ENCODE data around the gene GABRB1. TPM values are rescaled to one million over a fixed set of nuclear protein-coding genes. Genes with fewer than 3 reads are reported as not detected.

GABRB1 gene
- total RNA-seq, 3 donors from 2014 or later, result 2.5 TPM; not detected in 2

DNA sequence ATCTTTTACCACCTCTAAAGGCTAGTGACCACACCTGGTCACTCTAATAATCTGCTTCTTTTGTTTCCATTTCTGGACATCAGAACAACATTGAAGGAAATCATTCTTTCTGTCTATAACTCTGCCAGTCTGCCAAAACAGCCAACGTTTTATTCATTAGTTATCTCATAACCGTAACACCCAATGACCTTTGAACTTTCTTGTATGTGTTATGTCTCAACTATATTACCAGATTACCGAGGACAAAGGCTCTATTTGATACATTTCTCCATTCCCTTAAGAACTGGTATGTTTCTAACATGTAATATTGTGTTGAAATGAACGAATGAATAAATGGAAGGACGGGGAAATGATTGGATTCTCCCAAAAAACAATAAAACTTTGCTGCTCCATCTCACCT, 152.7 kb downstream of the GABRB1 start:
- Histone ChIP-seq H3K4me1 (no peaks in the 10 kb centered on the region), H3K27ac (no peak overlapping the region), H3K9me3 (no peaks in the 10 kb centered on the region), H3K36me3 (no peaks in the 10 kb centered on the region), H3K4me3 (no peak overlapping the region), H3K27me3 (no peaks in the 10 kb centered on the region)
- intact Hi-C loops (cut with DNase I; ENCODE audit: low total_unique reads), result no loop called here
- DNase-seq (ENCODE audit: low spot score in 2 of 2), result no peak
- TF ChIP-seq, protein P1, sequence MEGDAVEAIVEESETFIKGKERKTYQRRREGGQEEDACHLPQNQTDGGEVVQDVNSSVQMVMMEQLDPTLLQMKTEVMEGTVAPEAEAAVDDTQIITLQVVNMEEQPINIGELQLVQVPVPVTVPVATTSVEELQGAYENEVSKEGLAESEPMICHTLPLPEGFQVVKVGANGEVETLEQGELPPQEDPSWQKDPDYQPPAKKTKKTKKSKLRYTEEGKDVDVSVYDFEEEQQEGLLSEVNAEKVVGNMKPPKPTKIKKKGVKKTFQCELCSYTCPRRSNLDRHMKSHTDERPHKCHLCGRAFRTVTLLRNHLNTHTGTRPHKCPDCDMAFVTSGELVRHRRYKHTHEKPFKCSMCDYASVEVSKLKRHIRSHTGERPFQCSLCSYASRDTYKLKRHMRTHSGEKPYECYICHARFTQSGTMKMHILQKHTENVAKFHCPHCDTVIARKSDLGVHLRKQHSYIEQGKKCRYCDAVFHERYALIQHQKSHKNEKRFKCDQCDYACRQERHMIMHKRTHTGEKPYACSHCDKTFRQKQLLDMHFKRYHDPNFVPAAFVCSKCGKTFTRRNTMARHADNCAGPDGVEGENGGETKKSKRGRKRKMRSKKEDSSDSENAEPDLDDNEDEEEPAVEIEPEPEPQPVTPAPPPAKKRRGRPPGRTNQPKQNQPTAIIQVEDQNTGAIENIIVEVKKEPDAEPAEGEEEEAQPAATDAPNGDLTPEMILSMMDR (IDR thresholded peaks at IDR 0.05), result no peak
- no peak for TF ChIP-seq POLR2A (IDR thresholded peaks at IDR 0.05)
- no peak for TF ChIP-seq POLR2AphosphoS5 (IDR thresholded peaks at IDR 0.05)

DNA sequence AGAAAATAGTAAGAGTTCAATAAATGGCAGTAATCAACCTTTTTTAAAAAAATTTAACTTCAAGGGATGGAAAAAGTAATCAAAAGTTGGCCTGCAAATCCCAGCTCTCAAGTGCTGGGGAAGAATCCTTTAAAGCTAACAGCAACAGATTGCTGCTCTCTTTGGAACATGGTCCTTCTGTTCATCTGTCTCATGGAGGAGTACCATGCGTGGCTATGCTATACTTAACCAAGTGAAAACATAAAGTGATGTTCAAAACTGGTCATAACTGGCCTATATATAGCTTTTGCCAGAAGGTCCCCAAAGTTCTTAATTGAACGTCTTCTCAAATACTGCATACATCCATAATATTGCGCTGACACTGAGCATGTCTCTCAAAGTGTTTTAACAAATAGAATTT, 154.4 kb downstream of the GABRB1 start:
- intact Hi-C loops (cut with DNase I; ENCODE audit: low total_unique reads), result no loop called here
- Histone ChIP-seq H3K27me3 (no peaks in the 10 kb centered on the region), H3K36me3 (no peaks in the 10 kb centered on the region), H3K4me3 (no peak overlapping the region), H3K27ac (no peak overlapping the region), H3K9me3 (no peaks in the 10 kb centered on the region), H3K4me1 (no peaks in the 10 kb centered on the region)
- DNase-seq (ENCODE audit: low spot score in 2 of 2), result no peak
- TF ChIP-seq, protein P1 (IDR thresholded peaks at IDR 0.05), result no peak
- TF ChIP-seq POLR2AphosphoS5 (IDR thresholded peaks at IDR 0.05) (no peak), POLR2A (IDR thresholded peaks at IDR 0.05) (no peak)

DNA sequence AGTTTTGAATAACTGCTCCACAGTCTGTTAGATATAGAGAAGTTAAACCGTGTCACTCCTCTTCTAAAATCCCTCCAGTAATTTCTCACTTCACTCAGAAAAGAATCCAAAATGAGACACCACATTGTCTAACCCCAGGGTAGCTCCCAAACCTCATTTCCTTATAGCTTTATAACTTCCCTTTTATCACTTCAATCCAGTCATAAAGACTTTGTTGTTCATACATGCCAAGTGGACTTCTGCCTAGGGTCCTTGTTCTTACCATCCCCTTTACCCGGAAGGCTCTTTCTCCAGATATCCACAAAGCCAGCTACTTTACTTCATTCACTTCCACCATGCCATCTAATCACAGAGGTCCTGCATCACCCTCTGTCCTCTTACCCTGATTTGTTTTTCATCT, 156.2 kb downstream of the GABRB1 start:
- TF ChIP-seq POLR2AphosphoS5 (IDR thresholded peaks at IDR 0.05), result no peak
- TF ChIP-seq, protein P1 (IDR thresholded peaks at IDR 0.05), result no peak
- no peak for TF ChIP-seq POLR2A (IDR thresholded peaks at IDR 0.05)

DNA sequence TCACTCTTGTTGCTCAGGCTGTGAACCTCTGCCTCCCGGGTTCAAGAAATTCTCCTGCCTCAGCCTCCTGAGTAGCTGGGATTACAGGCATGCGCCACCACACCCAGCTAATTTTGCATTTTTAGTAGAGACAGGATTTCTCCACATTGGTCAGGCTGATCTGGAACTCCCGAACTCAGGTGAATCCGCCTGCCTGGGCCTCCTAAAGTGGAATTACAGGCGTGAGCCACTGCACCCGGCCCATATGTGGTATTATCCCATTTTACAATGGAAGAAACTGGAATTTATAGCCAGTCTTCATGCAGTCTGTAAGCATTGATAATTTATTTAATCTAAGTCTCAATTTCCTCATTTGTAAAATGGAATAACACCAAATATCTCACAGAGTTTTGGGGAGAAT, 161.8 kb downstream of the GABRB1 start:
- H3K4me3 ChIP-seq, result no peak overlapping the region
- no peaks in the 10 kb centered on the region for H3K36me3 ChIP-seq
- no peaks in the 10 kb centered on the region for H3K27me3 ChIP-seq
- no peaks in the 10 kb centered on the region for H3K4me1 ChIP-seq
- no peak overlapping the region for H3K27ac ChIP-seq
- intact Hi-C loops (cut with DNase I; ENCODE audit: low total_unique reads), result no loop called here
- TF ChIP-seq, protein P1 (IDR thresholded peaks at IDR 0.05), result no peak
- no peak for TF ChIP-seq POLR2A (IDR thresholded peaks at IDR 0.05)
- DNase-seq (ENCODE audit: low spot score in 2 of 2), result no peak
- H3K9me3 ChIP-seq, result no peaks in the 10 kb centered on the region

More for the DNA sequence above, 156.2 kb downstream of the GABRB1 start:
- Histone ChIP-seq H3K4me1 (no peaks in the 10 kb centered on the region), H3K36me3 (no peaks in the 10 kb centered on the region), H3K27ac (no peak overlapping the region), H3K9me3 (no peaks in the 10 kb centered on the region), H3K4me3 (no peak overlapping the region), H3K27me3 (no peaks in the 10 kb centered on the region)
- no peak for DNase-seq (ENCODE audit: low spot score in 2 of 2)
- intact Hi-C loops (cut with DNase I; ENCODE audit: low total_unique reads), result no loop called here

DNA sequence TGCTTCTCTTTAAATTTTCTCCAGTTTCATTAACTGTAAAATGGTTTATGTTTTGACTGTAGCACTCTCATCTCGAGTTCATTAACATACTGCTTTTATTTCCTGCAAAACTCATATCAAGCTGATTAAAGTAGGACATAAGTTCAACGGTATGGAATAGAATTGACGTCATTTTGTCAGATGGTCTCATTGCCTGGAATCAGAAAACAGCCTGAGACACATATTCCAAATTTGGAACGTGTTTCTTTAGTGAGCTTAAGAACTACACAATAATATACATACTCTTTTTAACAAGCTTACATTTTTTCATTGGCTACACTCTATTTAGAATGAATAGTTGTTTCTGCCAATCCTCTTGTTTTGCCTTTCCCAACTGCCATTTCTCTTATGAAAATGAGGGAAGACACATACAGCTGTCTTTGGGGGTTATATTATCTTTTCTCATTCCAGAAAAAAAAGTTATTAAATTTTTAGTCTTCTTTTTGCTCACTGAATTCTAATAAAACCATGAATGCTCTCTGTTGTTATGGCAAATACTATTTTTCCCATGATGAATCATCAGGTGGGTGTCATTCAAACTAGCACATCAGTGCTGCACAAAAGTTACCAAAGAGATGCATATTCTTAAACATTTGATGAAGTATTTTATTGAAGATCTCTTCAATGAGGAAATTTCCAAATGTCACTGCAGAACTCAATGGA, 162.8 kb downstream of the GABRB1 start:
- H3K9me3 ChIP-seq, result no peaks in the 10 kb centered on the region
- intact Hi-C loops (cut with DNase I; ENCODE audit: low total_unique reads), result no loop called here
- no peak for DNase-seq (ENCODE audit: low spot score in 2 of 2)
- no peak overlapping the region for H3K4me3 ChIP-seq
- no peaks in the 10 kb centered on the region for H3K4me1 ChIP-seq
- TF ChIP-seq POLR2A (IDR thresholded peaks at IDR 0.05), result no peak
- TF ChIP-seq POLR2AphosphoS5 (IDR thresholded peaks at IDR 0.05), result no peak
- TF ChIP-seq, protein P1 (IDR thresholded peaks at IDR 0.05), result no peak
- no peaks in the 10 kb centered on the region for H3K27me3 ChIP-seq
- H3K27ac ChIP-seq, result no peak overlapping the region
- no peaks in the 10 kb centered on the region for H3K36me3 ChIP-seq
